NOMO-1 treated with DMSO at 0.1 percent for 48 hours (cell line): ENCODE results near the gene NUDT8.
"Not testable (repeated sequence)": the region's sequence is repeated elsewhere in the genome, so short reads cannot be mapped to it uniquely, and the experiment has no call there.

ENCODE experiments used
- DNase-seq: peaks from one replicate; lab custom pipeline; 2025; ENCODE audit not compliant: unreplicated experiment; lab: John Stamatoyannopoulos, UW

The NUDT8 gene

DNA sequence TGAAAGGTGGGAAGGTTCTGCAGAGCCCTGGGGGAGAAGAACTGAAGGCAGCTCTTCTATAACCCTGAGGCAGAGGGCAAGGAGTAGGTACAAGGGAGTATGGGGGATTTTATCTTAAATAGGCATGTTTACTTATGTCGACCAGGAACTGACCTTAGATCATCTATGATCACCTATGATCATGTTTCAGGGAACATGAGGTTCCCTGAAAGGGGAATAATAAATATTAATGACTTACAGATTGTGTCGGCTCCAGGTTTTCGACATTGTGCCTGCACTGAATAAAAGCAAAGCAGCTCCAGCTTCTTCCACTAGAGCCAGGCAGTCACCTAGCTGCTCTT, 36.2 kb downstream of the NUDT8 start:
- DNase-seq: no peak

DNA sequence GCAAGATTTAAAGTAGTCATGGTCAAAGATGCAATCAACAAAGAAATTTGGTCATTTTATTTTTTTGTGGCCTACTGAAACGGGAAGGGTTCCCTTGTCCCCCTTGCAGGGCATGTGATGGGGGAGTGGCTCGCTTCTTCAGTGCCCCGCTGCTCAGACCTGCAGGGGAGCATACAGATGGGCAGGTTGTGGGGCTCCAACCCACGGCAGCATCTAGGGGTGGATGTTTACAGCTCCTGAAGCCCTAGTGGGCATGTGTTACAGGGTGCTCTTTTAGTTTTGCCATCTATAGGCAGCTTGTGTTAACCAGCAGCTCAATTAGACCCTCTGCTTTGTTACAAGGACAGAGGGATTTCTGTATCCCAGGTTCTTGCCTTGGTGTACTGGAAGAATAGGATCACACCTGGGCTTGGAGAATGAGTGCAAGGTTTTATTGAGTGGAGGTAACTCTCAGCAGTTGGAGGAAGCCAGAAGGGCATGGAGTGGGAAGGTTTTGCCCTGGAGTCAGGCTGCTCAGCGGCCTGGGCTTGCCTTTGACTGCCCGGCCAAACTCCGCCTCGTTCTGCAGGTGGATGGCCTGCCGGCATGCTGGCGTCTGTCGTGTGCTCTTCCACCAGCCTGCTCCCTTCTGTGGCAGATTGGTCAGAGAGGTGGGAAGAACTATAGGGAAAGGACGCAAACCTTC, 36.7 kb downstream of the NUDT8 start:
- no peak for DNase-seq

DNA sequence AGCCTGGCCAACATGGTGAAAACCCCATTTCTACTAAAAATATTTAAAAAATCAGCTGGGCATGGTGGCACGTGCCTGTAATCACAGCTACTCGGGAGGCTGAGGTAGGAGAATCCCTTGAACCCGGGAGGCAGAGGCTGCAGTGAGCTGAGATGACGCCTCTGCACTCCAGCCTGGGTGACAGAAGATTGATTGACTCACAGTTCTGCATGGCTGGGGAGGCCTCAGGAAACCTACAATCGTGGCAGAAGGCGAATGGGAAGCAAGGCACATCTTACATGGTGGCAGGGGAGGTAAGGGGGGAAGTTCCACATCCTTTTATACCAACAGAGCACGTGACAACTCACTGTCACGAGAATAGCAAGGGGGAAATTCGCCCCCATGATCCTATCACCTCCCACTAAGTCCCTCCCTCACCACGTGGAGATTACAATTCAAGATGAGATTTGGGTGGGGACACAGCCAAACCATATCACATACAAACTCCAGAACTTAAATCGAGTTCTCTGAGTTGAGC, 40.8 kb downstream of the NUDT8 start:
- DNase-seq: not testable (repeated sequence)

DNA sequence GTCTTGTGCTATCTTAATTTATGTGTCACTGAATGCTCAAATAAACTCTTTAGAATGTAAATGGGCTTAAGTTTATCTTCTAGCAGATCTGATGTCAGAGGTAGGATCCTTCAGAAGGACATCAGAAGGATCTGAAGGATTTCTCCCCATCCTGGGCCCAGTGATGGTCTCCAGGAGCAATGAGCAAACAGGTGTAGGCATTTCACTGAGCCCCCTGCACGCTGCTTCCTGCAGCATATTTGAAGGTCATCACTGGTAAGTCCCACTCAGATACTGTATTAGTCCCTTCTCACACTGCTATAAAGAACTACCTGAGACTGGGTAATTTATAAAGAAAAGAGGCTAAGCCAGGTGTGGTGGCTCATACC, 41.6 kb downstream of the NUDT8 start:
- DNase-seq: no peak

DNA sequence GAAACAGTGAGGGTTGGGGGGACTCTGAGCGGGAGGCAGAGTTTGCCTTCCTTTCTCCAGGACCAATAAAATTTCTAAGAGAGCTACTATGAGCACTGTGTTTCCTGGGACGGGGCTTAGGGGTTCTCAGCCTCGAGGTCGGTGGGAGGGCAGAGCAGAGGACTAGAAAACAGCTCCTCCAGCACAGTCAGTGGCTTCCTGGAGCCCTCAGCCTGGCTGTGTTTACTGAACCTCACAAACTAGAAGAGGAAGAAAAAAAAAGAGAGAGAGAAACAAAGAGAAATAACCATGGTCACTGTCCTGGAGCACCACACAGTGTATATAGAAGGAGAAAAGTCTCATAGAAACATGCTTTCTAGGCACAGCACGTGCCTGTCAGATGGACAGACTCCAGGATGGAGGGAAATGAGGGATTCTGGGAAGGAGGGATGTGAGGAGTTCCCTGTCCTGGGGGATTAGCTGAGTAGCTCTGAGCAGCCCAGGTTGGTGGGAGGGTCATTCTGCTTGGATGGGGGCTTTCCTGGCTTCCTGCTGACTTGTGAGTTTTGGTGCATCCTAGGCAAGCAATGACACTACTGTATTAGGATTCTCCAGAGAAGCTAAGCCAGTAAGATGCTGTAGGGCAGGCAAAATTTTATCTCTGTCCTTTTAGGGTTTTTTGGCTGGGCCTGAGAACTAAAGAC, 43.0 kb downstream of the NUDT8 start:
- no peak for DNase-seq

DNA sequence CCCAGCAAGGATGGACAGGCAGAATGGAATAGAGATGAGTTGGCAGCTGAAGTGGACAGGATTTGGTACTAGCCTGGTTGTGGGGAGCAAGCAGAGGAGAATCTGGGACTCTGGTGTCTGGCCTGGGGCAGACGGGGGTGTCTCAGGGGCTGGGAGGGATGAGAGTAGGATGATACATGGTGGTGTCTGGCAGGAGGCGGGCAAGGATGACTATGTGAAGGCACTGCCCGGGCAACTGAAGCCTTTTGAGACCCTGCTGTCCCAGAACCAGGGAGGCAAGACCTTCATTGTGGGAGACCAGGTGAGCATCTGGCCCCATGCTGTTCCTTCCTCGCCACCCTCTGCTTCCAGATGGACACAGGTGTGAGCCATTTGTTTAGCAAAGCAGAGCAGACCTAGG, 43.8 kb downstream of the NUDT8 start:
- no peak for DNase-seq

DNA sequence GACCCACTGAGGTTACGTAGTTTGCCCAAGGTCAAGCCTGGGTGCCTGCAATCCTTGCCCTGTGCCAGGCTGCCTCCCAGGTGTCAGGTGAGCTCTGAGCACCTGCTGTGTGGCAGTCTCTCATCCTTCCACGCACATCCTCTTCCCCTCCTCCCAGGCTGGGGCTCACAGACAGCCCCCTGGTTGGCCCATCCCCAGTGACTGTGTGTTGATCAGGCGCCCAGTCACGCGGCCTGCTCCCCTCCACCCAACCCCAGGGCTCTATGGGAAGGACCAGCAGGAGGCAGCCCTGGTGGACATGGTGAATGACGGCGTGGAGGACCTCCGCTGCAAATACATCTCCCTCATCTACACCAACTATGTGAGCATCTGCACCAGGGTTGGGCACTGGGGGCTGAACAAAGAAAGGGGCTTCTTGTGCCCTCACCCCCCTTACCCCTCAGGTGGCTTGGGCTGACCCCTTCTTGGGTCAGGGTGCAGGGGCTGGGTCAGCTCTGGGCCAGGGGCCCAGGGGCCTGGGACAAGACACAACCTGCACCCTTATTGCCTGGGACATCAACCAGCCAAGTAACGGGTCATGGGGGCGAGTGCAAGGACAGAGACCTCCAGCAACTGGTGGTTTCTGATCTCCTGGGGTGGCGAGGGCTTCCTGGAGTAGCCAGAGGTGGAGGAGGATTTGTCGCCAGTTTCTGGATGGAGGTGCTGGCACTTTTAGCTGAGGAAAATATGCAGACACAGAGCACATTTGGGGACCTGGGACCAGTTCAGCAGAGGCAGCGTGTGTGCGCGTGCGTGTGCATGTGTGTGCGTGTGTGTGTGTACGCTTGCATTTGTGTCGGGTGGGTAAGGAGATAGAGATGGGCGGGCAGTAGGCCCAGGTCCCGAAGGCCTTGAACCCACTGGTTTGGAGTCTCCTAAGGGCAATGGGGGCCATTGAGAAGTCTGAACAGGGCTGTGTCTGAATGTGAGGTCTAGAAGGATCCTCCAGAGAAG, 44.6 kb downstream of the NUDT8 start:
- DNase-seq: no peak

DNA sequence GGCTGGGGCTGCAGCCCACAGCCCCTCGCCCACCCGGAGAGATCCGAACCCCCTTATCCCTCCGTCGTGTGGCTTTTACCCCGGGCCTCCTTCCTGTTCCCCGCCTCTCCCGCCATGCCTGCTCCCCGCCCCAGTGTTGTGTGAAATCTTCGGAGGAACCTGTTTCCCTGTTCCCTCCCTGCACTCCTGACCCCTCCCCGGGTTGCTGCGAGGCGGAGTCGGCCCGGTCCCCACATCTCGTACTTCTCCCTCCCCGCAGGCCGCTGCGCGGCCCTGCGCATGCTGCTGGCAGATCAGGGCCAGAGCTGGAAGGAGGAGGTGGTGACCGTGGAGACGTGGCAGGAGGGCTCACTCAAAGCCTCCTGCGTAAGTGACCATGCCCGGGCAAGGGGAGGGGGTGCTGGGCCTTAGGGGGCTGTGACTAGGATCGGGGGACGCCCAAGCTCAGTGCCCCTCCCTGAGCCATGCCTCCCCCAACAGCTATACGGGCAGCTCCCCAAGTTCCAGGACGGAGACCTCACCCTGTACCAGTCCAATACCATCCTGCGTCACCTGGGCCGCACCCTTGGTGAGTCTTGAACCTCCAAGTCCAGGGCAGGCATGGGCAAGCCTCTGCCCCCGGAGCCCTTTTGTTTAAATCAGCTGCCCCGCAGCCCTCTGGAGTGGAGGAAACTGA, 45.4 kb downstream of the NUDT8 start:
- peak; percentile 71 for DNase-seq

DNA sequence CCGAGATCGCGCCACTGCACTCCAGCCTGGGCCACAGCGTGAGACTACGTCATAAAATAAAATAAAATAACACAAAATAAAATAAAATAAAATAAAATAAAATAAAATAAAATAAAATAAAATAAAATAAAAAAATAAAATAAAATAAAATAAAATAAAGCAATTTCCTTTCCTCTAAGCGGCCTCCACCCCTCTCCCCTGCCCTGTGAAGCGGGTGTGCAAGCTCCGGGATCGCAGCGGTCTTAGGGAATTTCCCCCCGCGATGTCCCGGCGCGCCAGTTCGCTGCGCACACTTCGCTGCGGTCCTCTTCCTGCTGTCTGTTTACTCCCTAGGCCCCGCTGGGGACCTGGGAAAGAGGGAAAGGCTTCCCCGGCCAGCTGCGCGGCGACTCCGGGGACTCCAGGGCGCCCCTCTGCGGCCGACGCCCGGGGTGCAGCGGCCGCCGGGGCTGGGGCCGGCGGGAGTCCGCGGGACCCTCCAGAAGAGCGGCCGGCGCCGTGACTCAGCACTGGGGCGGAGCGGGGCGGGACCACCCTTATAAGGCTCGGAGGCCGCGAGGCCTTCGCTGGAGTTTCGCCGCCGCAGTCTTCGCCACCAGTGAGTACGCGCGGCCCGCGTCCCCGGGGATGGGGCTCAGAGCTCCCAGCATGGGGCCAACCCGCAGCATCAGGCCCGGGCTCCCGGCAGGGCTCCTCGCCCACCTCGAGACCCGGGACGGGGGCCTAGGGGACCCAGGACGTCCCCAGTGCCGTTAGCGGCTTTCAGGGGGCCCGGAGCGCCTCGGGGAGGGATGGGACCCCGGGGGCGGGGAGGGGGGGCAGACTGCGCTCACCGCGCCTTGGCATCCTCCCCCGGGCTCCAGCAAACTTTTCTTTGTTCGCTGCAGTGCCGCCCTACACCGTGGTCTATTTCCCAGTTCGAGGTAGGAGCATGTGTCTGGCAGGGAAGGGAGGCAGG, 46.2 kb downstream of the NUDT8 start, which contains the start of gene GSTP1:
Gene GSTP1 (plus strand): TSS at position 566 of the 958 bp plus-strand sequence. CDS start 32 bp downstream, at position 598.
- peak; percentile 88 for DNase-seq

DNA sequence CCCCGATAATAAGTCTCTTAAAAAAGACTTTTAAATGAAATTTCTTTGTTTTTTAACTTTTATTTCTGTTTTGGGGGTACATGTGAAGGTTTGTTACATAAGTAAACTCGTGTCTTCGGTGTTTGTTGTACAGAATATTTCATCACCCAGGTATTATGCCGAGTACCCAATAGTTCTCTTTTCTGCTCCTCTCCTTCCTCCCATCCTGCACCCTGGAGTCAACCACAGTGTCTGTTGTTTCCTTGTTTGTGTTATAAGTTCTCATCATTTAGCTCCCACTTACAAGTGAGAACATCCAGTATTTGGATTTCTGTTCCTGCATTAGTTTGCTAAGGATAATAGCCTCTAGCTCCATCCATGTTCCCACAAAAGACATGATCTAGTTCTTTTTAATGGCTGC, 47.7 kb downstream of the NUDT8 start:
- no peak for DNase-seq

DNA sequence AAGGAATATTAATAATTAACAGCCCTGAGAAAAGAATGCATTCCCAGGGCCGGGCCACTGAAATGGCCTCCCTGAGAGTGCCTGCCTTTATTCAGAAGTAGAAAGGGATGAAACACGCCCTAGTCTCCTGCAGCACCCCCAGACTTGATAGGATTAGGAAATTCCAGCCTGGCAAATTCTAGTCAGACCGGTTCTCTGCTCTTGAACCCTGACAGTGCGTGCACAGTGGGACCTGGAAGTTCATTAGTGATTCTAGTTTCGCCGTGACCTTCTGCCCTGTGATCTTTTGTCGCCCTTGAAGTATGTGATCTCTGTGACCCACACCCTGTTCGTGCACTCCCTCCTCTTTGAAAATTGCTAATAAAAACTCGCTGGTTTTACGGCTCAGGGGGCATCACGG, 48.3 kb downstream of the NUDT8 start:
- DNase-seq: no peak

DNA sequence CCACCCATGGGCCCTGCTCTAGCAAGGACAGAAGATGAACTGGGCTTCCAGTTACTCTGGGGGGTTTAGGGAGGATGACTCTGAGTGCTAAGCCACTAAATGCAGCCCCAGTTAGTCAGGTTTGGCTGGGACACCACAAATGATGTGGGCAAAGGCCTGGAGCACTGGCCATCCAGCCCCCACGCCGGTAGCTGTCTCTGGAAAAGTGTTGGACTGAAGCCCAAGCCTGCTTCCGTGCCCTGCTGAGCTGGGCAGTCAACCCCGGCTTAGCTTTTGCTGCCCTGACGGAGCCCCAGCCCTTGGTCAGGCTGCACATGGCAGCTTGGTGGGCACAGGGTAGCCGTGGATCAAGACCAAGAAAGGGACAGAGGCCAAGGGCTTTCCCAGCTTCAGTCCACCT, 51.8 kb downstream of the NUDT8 start:
- no peak for DNase-seq
